GM20000 (cell line): ENCODE data around the gene NR2F6.

ENCODE experiments used
- DNase-seq: peaks from one replicate; pipeline ENCODE4 v3.0.0; 2012; ENCODE audit warnings: low spot score
- CTCF ChIP-seq: IDR thresholded peaks from 2 replicates; pipeline ENCODE4 v1.5.1; 2012; ENCODE audit warnings: mild to moderate bottlenecking, control low read depth; ENCODE audit errors: extremely low read depth, missing control alignments

Gene NR2F6

GRCh38 chr19:17184371-17184841 is 61.3 kb downstream of the NR2F6 start:
- DNase-seq, result no peak

GRCh38 chr19:17183858-17184321 is 61.8 kb downstream of the NR2F6 start:
- TF ChIP-seq CTCF, result no peak
- peak; percentile 66 for DNase-seq

More at GRCh38 chr19:17184371-17184841, 61.3 kb downstream of the NR2F6 start:
- TF ChIP-seq CTCF, result no peak

GRCh38 chr19:17183271-17183761 is 62.4 kb downstream of the NR2F6 start:
- no peak for TF ChIP-seq CTCF
- DNase-seq, result no peak
